Epithelial cell of esophagus (primary cell): ENCODE data around the gene NUPR1.
A peak's percentile ranks its signal among the peaks of the same experiment; 100 is the strongest.

Source experiments
- DNase-seq: peaks from one replicate; pipeline ENCODE4 v3.0.0; 2010; ENCODE audit warnings: low read depth
- H3K4me3 ChIP-seq: 2 replicates; pipeline ENCODE4 v1.5.1; 2011; ENCODE audit warnings: mild to moderate bottlenecking, low read length, control low read depth
- CTCF ChIP-seq: IDR thresholded peaks from 2 replicates; pipeline ENCODE4 v1.5.1; 2011; ENCODE audit warnings: low read depth, mild to moderate bottlenecking, low read length, control low read depth, inconsistent platforms; ENCODE audit not compliant: insufficient read depth; ENCODE audit errors: missing control alignments

Gene NUPR1

GRCh38 chr16:28513484-28514181 lies 25.1 kb downstream of the NUPR1 start:
- no peak overlapping the region for H3K4me3 ChIP-seq
- DNase-seq: no peak
- TF ChIP-seq CTCF: no peak

GRCh38 chr16:28511801-28512789 lies 26.7 kb downstream of the NUPR1 start:
- H3K4me3 ChIP-seq: no peak overlapping the region
- DNase-seq: no peak
- TF ChIP-seq CTCF: no peak

GRCh38 chr16:28511031-28511430 lies 27.7 kb downstream of the NUPR1 start:
- no peak for TF ChIP-seq CTCF

GRCh38 chr16:28505489-28506137 lies 33.2 kb downstream of the NUPR1 start:
- H3K4me3 ChIP-seq: no peak overlapping the region
- TF ChIP-seq CTCF: no peak
- no peak for DNase-seq

More at GRCh38 chr16:28511031-28511430, 27.7 kb downstream of the NUPR1 start:
- no peak overlapping the region for H3K4me3 ChIP-seq
- peak; percentile 44 for DNase-seq

GRCh38 chr16:28504707-28505404 lies 33.9 kb downstream of the NUPR1 start:
- no peak for TF ChIP-seq CTCF
- no peak overlapping the region for H3K4me3 ChIP-seq
- peak; percentile 37 for DNase-seq

- H3K4me3 ChIP-seq: no peak overlapping the region
- no peak for TF ChIP-seq CTCF
- no peak for DNase-seq
These were observed 35.1 kb downstream of the NUPR1 start for GRCh38 chr16:28503470-28504259.
